Measurements from ENCODE around the gene IL22RA2.

The IL22RA2 gene

DNA sequence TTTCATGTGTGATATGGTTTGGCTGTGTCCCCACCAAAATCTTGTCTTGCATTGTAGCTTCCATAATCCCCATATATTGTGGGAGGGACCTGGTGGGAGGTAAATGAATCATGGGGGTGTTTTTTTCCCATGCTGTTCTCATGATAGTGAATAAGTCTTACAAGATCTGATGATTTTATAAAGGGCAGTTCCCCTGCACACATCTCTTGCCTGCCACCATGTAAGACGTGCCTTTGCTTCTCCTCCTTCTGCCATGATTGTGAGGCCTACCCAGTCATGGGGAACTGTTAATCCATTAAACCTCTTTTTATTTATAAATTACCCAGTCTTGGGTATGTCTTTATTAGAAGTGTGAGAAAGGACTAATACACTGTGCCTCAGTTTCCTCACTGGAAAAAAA lies 4.2 kb upstream of the IL22RA2 start:
- Histone ChIP-seq H3K36me3 (ENCODE audit: control insufficient read depth, insufficient read depth, low read length) (no peaks in the 10 kb centered on the region), H3K27ac (ENCODE audit: low read depth, low read length) (no peak overlapping the region), H3K9me3 (ENCODE audit: control insufficient read depth, insufficient read depth, low read depth, low read length) (peaks cover 44% of the 10 kb centered on the region), H3K4me1 (ENCODE audit: control insufficient read depth, insufficient read depth, low read length) (0 out of 2 replicates have a peak, but pooled peaks cover under 1% of the 10 kb centered on the region), H3K27me3 (ENCODE audit: control insufficient read depth, insufficient read depth, low read length) (no peaks in the 10 kb centered on the region), H3K4me3 (ENCODE audit: low read depth, low read length) (no peak overlapping the region), H3K9ac (ENCODE audit: low read length) (no peak overlapping the region)

DNA sequence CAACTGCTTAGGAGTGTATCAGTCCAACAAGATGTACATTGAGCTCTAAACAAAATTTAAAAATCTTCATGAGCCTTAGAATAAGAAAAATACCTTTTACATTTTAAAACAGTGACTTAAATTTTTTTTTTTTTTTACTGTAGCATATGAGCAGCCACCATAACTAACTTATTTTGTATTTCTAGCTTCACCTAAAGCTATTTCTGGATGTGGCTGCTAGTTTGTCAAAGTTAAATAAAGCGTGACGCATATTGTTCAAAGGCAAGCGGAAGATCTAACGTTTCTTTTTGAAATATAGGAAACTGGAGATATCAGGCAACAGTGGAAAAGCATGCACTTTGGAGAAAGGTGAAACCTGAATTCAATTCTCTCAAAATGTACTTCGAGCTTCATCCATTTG lies 3.3 kb upstream of the IL22RA2 start:
- Histone ChIP-seq H3K9me3 (ENCODE audit: control insufficient read depth, insufficient read depth, low read depth, low read length) (peaks cover 37% of the 10 kb centered on the region), H3K4me1 (ENCODE audit: control insufficient read depth, insufficient read depth, low read length) (peaks cover 9% of the 10 kb centered on the region), H3K4me3 (ENCODE audit: low read depth, low read length) (no peak overlapping the region), H3K36me3 (ENCODE audit: control insufficient read depth, insufficient read depth, low read length) (no peaks in the 10 kb centered on the region), H3K27me3 (ENCODE audit: control insufficient read depth, insufficient read depth, low read length) (no peaks in the 10 kb centered on the region), H3K9ac (ENCODE audit: low read length) (no peak overlapping the region), H3K27ac (ENCODE audit: low read depth, low read length) (no peak overlapping the region)

DNA sequence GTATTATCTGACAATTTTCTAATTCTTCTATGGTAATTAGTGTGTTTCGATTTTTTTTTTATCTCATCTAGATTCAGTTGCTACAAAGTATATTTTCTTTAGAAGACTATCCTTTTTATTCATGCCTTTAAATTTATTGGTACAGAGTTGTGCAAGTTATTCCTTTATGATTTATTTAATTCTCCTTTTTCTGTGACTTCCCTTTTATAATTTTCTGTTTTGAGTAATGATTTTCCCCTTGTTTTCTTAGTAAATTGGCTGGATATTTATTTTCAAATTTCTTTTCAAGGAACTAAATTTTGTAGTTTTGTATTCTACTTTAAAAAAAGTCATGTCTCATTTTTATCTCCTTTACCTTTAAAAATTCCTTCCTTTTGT lies 2.4 kb upstream of the IL22RA2 start:
- H3K9ac ChIP-seq (ENCODE audit: low read length): no peak overlapping the region
- no peak overlapping the region for H3K4me3 ChIP-seq (ENCODE audit: low read depth, low read length)
- H3K4me1 ChIP-seq (ENCODE audit: control insufficient read depth, insufficient read depth, low read length): peaks cover 12% of the 10 kb centered on the region
- peaks cover 36% of the 10 kb centered on the region for H3K9me3 ChIP-seq (ENCODE audit: control insufficient read depth, insufficient read depth, low read depth, low read length)
- H3K27me3 ChIP-seq (ENCODE audit: control insufficient read depth, insufficient read depth, low read length): no peaks in the 10 kb centered on the region
- no peaks in the 10 kb centered on the region for H3K36me3 ChIP-seq (ENCODE audit: control insufficient read depth, insufficient read depth, low read length)
- no peak overlapping the region for H3K27ac ChIP-seq (ENCODE audit: low read depth, low read length)

DNA sequence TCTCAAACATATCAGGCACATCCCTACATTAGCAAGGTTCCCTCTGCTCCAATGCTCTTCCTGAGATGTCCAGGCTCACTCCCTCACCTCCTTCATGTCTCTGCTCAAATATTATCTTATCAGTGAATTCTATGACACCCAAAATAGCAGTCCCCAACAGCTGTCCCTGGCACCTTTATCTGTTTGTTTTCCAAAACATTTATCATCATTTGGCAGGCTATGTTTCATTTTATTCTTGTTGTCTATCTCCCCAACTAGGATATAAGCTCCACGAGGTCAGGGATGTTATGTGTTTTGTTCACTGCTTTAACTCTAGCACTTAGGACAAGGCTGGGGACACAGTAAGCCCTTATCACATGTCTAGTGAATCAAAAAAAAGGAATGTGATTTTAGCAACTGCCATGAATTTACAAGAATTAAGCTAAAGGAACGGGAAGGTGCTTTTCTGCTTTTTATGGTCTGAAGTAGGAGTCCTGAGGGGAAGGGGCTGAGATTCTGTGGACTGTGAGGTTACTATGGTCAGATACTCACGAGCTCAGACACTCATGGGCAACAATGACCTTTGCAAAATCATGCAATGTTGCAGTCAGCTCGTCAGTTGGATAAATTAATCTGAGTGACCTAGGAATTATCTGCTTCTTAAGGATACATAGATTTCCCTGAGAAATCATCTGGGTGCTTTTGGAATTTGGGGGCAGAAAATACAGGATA lies 1.9 kb upstream of the IL22RA2 start:
- H3K27me3 ChIP-seq (ENCODE audit: control insufficient read depth, insufficient read depth, low read length): no peaks in the 10 kb centered on the region
- no peak overlapping the region for H3K9ac ChIP-seq (ENCODE audit: low read length)
- no peaks in the 10 kb centered on the region for H3K36me3 ChIP-seq (ENCODE audit: control insufficient read depth, insufficient read depth, low read length)
- H3K4me1 ChIP-seq (ENCODE audit: control insufficient read depth, insufficient read depth, low read length): peaks cover 12% of the 10 kb centered on the region
- H3K9me3 ChIP-seq (ENCODE audit: control insufficient read depth, insufficient read depth, low read depth, low read length): peaks cover 36% of the 10 kb centered on the region
- no peak overlapping the region for H3K4me3 ChIP-seq (ENCODE audit: low read depth, low read length)
- no peak overlapping the region for H3K27ac ChIP-seq (ENCODE audit: low read depth, low read length)

DNA sequence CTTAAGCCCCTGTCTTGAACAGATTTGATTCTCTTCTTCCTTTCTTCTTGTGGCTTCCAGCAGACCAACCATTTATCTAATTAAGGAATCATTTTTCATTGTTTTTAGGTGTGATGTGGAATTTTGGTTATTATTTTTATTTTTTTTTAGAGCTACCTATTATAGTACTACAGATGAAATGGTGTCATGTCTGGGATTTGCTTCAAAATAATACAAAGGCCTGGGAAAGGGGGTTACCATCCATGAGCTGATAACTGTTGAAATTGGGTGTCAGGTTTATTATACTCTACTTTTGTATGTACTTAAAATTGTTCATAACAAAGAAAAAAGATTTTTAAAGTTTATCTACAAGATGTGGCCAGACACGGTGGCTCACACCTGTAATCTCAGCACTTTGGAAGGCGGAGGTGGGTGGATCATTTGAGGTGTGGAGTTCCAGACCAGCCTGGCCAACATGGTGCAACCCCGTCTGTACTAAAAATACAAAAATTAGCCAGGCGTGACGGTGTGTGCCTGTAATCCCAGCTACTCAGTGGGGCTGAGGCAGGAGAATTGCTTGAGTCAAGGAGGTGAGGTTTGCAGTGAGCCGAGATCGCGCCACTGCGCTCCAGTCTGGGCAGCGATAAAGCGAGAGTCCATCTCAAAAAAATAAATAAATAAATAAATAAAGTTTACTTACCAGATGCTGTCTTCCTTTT lies 561 bp downstream of the IL22RA2 start:
- Histone ChIP-seq H3K27ac (ENCODE audit: low read depth, low read length) (no peak overlapping the region), H3K36me3 (ENCODE audit: control insufficient read depth, insufficient read depth, low read length) (no peaks in the 10 kb centered on the region), H3K27me3 (ENCODE audit: control insufficient read depth, insufficient read depth, low read length) (no peaks in the 10 kb centered on the region), H3K9ac (ENCODE audit: low read length) (no peak overlapping the region), H3K4me1 (ENCODE audit: control insufficient read depth, insufficient read depth, low read length) (peaks cover 12% of the 10 kb centered on the region), H3K9me3 (ENCODE audit: control insufficient read depth, insufficient read depth, low read depth, low read length) (peaks cover 31% of the 10 kb centered on the region), H3K4me3 (ENCODE audit: low read depth, low read length) (no peak overlapping the region)

DNA sequence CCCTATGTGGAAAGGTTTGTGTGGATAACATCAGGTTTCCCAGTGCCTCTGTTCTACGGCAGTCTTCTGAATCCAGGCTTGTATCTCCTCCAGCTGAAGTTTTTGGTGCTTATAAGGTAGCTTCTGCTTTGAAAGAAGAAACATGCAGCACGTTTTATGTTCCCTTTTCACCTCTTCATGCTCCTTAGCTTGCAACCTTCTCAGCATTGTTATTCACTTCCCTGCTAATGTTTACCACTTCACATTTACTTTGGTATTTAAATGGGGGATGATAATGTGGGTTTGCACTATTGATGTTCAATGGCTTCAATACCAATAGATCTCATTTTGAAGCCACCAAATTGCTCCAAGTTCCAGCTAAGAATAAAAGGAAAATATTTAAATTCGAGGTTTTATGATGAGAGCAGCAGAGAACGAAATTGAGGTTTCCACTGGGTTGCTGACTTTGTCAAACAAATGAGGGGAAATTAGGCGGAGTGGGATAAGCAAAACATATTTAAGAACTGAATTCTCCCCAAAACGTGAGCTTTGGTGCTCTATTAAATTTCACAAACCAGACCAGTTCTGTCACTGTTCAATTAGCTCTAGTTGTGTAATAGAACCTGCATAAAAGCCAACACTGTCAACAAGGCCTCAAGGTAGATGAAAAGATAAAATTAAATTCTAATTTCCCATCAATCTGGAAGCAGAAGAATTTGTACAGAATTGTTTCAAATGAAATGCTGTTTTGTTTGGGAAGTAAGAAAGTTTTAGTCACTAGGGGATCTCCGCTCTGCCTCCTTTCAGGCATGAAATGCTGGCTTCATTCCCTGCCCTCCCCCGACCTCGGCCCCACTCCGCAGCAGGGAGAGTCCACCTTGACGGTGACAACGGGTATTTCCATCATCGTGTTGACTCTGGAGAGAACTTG lies 1.4 kb downstream of the IL22RA2 start:
- H3K4me3 ChIP-seq (ENCODE audit: low read depth, low read length): no peak overlapping the region
- H3K9me3 ChIP-seq (ENCODE audit: control insufficient read depth, insufficient read depth, low read depth, low read length): peaks cover 37% of the 10 kb centered on the region

DNA sequence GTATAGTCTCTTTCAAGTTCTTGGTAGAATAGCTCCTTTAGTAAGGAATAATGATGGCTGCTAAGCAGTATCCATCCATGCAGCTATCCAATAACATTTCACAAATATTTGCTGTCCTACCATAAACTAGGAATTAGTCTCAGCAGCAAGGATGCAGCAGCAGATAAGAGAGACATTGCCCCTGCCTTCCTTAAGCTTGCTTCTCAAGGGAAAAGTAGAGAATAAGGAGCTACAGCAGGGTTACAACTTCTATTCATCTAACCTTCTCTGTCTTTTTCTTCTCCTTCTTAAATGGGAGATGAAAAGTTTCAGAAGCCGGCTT lies 2.4 kb downstream of the IL22RA2 start:
- peaks cover 39% of the 10 kb centered on the region for H3K9me3 ChIP-seq (ENCODE audit: control insufficient read depth, insufficient read depth, low read depth, low read length)
- H3K4me1 ChIP-seq (ENCODE audit: control insufficient read depth, insufficient read depth, low read length): peaks cover 12% of the 10 kb centered on the region
- no peaks in the 10 kb centered on the region for H3K27me3 ChIP-seq (ENCODE audit: control insufficient read depth, insufficient read depth, low read length)
- no peak overlapping the region for H3K4me3 ChIP-seq (ENCODE audit: low read depth, low read length)
- no peak overlapping the region for H3K27ac ChIP-seq (ENCODE audit: low read depth, low read length)
- no peak overlapping the region for H3K9ac ChIP-seq (ENCODE audit: low read length)
- H3K36me3 ChIP-seq (ENCODE audit: control insufficient read depth, insufficient read depth, low read length): no peaks in the 10 kb centered on the region

More for the DNA sequence above, 1.4 kb downstream of the IL22RA2 start:
- H3K4me1 ChIP-seq (ENCODE audit: control insufficient read depth, insufficient read depth, low read length): peaks cover 12% of the 10 kb centered on the region
- no peak overlapping the region for H3K9ac ChIP-seq (ENCODE audit: low read length)
- H3K27ac ChIP-seq (ENCODE audit: low read depth, low read length): no peak overlapping the region
- no peaks in the 10 kb centered on the region for H3K27me3 ChIP-seq (ENCODE audit: control insufficient read depth, insufficient read depth, low read length)
- no peaks in the 10 kb centered on the region for H3K36me3 ChIP-seq (ENCODE audit: control insufficient read depth, insufficient read depth, low read length)

DNA sequence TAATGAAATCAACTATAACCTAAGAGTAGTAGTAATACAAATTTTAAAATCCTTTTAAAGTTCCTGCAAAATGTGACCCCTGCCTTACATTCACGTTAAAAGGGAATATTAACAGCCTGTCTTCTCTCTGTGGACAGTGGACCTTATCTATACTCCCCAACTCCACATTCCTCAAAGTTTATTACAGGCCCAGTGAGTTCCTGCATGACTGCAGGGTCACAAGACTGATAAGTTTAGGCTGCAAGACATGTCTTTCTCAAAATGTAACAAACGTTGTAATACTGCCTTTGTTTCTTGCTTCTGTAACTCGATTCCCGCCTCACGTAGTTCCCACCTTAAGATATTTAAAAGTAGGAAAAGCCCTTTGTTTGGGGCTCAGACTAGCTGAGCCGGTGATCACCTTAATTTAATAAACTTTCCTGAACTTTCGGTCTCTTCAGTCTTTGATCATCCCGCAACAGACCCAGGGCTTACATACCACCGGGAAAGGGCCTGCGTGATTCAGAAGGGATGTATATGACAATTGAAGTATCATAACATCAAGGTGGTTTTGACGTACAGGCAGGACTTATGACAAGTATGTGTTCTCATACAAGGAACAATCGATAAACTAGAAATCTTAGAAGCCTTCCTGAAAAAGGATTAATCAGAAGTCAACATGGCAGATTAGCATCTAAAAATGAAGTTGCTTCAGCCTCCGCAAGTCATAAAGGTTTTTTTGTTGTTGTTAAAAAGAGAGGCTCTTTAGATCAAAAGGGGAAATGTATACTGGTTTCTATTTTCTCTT lies 3.0 kb downstream of the IL22RA2 start:
- Histone ChIP-seq H3K27me3 (ENCODE audit: control insufficient read depth, insufficient read depth, low read length) (no peaks in the 10 kb centered on the region), H3K4me3 (ENCODE audit: low read depth, low read length) (no peak overlapping the region), H3K9ac (ENCODE audit: low read length) (no peak overlapping the region), H3K9me3 (ENCODE audit: control insufficient read depth, insufficient read depth, low read depth, low read length) (peaks cover 40% of the 10 kb centered on the region), H3K4me1 (ENCODE audit: control insufficient read depth, insufficient read depth, low read length) (peaks cover 12% of the 10 kb centered on the region), H3K27ac (ENCODE audit: low read depth, low read length) (no peak overlapping the region), H3K36me3 (ENCODE audit: control insufficient read depth, insufficient read depth, low read length) (no peaks in the 10 kb centered on the region)

DNA sequence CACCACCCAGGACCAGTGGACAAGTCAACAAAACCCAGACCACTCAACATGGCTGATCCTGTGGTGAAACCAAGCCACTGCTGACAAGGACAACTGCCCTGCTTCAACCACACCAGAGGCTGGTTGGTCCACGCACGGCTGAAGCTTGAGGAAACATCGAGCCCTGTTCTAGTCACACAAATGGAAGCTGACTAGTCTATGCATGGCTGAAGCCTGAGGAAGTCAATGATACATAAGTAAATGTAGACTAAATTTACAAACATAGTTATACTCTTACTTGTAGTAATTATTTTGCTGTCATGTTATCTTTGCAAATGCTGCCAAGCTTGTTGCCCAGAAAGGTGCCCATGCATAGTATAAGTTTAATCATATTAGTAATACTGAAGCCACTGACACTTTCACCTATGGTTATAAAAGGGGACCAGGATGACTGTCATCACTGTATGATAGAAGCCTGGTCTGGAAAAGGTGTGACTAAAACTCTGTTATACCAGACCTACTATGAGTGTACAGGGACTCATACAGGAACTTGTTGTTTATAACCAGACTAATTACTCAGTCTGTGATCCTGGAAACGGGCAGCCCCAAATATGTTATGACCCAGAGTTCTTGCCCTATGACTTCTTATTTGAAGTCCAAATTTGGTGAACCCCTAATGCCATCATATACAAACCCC lies 5.6 kb downstream of the IL22RA2 start:
- Histone ChIP-seq H3K36me3 (ENCODE audit: control insufficient read depth, insufficient read depth, low read length) (no peaks in the 10 kb centered on the region), H3K27me3 (ENCODE audit: control insufficient read depth, insufficient read depth, low read length) (no peaks in the 10 kb centered on the region), H3K4me3 (ENCODE audit: low read depth, low read length) (no peak overlapping the region), H3K4me1 (ENCODE audit: control insufficient read depth, insufficient read depth, low read length) (peaks cover 12% of the 10 kb centered on the region), H3K27ac (ENCODE audit: low read depth, low read length) (no peak overlapping the region), H3K9ac (ENCODE audit: low read length) (no peak overlapping the region), H3K9me3 (ENCODE audit: control insufficient read depth, insufficient read depth, low read depth, low read length) (peaks cover 63% of the 10 kb centered on the region)

Measured in HUES6 (cell line).